ENCODE data around the gene PID1.

Gene PID1

DNA sequence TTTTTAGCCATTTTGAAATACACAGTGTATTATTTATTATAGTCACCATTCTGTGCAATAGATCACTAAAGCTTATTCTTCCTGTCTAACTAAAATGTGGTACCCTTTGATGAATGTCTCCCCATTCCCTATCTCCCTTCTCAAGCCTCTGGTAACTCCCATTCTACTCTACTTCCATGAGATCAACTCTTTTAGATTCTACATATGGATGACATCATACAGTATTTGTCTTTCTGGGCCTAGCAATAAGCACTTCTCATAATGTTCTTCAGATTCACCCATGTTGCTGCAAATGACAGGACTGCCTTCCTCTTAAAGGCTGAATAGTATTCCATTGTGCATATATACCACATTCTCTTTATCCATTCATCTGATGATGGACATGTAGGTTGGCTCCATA lies 210.9 kb downstream of the PID1 start:
- no peak for DNase-seq

DNA sequence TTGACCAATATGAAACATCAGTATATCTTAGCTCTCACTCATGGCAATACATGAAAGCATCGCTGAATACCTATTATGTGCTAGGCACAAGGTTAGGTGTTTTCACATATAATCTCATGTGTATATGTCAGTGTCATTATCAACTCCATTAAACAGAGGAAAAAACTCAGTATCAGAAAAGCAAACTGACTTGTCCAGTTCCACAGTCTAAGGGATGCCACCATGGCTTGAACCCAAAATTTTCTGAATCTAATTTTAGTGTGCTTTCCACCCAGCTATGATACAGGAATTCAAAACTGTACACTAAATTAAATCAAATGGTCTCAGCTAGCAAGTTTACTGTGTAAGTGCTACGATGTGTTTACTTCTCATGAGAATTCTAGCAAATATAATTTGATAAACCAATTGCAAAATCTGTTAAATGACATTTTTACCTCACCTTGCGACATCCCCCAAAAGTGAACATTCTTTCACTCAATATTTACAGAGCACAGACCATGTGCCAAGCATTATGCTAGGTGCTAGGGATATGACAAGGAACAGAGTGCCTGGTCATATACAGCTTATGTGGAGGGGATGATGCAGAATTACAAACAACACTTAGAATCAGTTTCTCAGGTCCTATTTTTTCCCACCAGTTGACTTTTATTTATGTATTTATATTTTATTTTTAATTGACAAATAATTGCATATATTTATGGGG lies 211.6 kb downstream of the PID1 start:
- DNase-seq, result no peak

DNA sequence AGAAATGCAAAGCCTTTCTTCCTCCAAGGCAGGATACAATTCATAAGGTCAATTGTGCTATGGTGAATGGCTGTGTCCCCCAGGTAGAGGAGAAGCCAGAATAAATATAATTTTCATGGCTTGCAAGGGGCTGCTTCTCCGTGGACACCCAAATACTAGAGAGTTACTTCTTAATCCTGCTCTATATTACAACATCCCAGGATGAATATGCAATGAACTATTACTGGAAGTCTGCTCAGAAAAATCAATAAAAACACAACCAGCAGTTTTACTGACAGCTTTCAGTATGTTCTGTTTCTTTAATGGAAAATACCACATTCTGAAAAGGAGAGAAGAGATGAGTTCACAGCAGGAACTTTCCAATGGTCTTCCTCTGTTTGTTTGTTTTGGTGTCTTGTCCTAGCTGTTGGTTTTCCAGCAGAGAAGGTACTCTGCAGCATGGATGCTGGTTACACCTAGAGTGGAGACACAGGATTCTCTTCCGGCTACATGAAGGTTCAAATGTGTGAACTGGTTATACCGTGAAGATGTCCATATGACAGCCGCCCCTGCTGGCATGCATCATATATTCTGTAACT lies 213.0 kb downstream of the PID1 start:
- no peak for DNase-seq

DNA sequence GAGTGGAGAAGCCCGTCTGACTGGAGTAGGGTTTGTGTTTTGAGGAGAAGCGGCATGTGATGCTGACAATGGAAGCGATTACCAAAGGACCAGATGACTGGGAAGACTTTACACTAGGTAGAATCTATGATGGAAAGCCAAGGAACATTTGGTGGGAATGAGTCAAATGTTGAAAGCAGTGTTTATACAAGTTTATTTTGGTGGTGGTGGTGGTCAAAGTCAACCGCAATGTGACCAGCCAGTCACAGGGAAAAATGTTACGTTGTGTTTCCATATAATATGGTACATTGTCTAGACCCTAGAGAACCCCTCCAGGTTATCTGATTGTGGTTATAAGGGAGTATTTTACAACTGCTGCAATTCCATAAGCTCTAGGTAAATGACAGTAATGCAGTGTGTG lies 216.8 kb downstream of the PID1 start:
- DNase-seq, result no peak

DNA sequence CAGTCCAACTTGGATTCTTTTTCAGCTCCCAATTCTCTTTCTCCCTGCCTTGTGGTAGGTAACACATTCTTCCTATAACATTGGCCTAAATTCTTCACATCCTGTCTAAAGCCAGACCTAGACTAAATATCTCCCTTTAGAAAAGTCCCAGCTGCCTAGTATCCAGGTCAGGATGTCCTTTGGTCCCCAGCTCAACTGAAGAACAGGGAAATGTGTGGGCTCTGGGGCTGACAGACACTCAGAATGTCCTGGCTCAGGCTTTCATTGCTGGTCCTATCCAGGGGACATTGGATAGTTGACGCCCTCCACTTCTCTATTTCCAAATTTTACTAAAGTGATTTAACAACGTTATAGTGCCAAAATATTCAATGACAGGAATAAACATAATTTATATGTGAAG lies 219.3 kb downstream of the PID1 start:
- DNase-seq, result no peak

DNA sequence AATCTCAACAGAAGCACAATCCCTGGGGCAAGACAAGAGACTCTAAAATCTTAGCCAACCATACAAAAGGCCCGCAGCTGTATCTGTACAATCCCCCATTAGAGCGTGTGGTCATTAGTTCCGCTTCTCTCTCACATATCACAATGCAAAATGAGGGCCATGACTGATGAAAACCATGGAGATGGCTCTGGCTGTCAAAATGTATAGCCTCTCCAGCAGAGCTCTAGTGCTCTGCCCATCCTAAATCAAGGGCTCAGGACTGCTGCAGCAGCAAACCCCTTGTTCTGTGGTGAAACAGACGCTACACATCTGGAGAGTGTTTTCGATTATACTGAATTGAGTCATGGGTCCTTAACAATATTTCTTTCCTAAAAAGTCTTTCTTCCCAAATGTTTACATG lies 221.0 kb downstream of the PID1 start:
- DNase-seq, result no peak

DNA sequence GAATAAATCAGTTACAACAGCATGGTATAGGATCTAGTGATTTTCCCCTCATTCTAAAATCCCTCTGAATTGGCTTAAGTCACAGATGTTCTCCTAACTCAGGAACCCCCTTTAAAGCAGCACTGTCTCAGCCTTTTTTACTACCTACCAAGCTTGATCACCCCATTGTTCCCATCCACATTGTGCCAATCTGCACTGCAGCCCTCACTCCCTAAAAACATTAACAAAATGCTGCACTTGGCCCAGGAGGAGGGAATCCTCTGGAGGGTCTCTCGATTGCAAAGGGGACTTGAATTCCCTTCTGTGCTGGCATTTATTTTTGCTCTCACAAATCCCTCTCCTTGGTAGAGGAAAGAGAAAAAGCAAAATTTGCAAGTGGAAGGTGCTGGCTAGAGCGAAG lies 223.0 kb downstream of the PID1 start:
- no peak for DNase-seq

DNA sequence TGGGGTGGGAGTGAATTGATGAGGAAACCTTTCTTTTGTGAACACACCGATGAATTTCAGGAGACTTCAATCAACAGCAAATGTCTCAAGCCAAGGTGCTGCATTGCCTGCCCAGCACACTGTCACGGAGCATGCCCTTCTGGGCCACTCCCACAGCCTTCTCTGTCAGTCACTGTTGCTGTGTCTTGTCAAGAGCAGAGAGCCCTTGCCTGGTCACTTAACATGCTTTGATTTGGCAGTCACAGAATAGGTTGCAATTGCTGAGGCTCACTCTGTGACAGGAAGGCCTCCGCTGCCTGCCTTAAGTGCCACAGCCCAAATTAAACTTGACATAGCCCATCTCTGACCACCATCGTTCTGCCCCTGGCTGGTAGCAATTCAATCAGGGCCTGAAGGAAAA lies 225.4 kb downstream of the PID1 start:
- DNase-seq, result no peak

DNA sequence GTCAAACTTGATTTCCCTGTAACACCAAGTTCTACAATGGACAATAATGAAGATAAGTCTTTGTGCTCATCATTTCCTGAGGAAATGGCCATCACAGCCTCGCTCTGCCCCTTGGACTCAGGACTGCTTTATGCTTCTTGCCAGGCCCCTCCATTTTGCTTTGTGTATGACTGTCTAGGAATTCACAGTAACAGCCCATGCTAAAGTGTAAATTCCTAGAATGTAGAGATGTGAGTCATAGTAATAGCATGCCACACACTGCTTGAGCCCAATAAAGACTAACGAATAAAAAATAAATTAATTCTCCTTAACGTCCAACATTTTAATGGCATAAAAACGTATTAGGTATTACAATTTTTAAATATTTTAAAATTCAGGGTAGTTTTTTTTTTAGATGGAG lies 226.5 kb downstream of the PID1 start:
- no peak for DNase-seq

DNA sequence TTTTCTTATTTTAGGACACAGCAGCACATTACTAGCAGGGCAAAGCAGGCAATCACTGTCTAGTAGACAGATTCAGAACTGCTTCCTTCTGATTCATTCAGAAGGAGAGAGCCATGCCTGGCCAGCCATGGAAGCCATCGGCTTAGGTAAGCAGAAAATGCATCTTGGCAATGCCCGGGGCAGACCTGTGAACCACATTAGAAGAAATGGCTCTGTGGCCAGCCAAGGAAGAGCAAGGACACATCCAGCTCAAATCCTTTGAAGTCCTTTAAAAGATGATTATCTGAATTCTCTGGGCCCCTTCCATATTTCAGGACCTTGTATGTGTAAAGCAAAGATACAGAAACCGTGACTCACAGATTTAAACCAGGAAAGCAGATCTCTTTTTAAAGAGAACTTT lies 227.4 kb downstream of the PID1 start:
- no peak for DNase-seq

DNA sequence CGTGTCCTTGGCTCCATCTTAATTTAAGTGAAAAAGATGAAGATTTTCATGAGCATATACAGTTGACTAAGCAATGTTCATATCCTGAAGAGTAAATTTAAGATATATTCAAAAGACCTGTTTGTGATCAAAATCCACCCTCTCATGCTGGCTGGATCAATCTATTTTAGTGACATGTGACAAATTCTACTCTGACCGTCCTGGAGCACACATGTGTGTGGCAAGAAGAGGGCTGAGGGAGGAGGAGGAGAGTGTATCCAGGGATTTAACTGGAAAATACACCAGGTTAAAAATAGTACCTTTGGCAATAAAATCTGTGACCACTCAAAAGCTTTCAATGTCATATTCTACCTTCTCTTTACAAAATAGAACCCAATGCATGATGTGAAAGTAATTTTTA lies 228.7 kb downstream of the PID1 start:
- DNase-seq, result no peak

DNA sequence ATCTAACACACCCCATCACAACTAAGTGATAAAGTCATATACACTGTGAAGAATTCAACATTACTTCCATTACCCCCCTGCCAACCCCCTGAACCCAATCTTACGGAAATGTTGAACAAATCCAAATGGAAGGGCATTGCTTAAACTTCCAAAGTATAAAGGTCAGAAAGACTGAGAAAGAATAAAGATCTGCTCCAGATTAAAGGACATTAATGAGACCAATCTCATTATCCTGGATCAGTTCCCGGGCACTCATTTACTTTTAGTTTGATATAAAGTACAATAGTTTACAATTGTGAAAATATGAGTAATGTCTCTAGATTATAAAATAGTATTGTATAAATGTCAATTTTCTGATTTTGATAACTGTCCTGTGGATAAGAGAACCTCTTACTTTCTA lies 229.4 kb downstream of the PID1 start:
- DNase-seq, result no peak

DNA sequence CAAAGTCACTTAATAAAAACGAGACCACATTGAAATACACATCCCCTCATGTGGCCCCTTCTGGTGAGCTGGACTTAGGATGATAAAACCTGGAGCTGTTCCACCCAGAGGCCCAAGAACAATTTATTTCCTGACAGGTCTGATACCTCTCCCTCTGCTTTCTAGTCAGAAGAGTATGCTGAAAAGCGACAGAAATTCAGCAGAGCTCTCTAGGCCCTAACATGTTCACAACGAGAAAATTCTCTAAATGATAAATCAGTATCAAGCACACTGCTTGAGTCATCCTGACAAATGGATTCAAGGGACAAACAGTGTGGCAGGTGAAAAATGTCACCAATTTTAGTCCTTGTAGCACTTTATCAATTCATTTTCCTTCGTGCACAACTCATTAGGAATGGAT lies 233.5 kb downstream of the PID1 start:
- DNase-seq, result no peak

DNA sequence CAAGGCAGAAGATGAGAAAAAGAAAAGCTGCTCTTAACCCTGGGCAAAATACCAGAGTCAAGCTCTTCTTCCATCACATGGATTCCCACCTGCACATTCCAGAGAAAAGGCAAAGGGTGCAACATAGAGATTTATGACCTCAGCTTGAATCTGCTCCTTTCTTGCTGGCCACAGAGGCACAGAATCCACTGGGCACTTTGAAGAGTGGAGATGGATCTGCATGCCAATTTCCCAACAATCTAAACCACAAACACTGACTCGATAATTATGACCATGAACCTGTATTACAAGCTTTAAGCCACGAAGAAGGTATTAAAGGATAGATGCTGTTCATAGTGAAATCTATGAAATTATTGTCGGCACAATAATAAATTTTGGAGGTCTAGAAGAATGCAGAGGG lies 237.3 kb downstream of the PID1 start:
- no peak for DNase-seq

DNA sequence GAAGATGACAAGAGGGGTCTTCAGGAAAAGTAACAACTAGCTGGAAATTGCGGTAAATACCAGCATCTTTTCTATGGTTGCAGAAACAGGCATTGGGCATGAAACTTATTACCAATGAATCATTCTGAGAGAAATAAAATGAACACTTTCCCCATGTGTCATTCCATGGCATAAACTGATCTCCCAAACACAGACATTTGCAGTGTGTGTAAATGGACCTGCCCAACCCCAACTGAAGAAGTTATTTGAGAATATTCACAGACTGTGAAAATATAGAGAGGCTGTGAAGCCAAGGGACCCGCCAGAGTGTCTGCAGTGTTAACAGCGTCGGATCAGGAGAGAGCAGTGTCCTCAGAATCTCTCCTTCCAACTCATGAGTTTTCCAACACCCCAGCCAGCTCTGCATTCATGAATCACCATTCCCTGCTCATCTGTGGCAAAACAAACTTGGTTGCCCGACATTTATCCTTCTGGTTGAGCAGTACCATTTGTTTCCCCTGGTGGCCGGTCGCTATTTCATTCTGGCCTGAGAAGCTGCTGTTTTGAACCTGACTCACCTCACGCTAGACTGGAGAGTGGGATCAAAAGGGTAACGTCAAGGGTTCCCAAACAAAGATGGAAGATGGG lies 238.4 kb downstream of the PID1 start:
- DNase-seq, result no peak

DNA sequence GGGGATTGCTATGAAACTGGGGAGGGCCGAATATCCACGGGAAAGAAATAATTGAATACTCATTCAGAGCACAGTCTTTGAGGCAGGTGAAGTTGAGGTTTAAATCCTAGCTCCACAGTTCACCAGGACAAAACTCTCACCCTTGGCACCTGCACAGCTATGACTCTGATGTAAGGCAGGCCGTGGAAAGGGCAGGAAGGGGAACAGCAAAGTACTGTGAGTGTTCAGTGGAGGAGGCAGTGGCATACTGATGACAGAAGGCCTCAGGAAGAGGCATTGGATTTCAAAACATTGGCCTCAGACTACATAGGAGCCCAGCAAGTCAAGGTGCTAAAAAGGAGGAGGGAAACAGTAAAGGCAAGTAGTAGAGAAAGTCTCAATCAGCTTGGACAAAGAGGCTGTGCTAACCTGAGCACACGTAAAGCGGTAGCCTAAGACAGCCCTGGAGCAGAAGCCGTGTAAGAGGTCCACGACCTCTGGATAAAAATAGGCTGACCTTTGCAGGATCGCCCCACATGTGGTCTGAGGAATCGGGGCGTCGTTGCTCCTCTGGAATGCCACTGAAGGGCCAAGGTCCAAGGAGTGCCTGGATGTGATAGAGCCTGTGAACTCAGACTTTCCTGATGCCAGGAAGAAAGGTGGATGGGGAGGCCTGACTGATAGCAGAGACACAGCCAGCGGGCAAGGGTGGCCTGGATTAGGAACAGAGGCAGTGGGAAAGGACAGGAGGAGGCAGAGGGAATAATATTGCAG lies 243.6 kb downstream of the PID1 start:
- no peak for DNase-seq

DNA sequence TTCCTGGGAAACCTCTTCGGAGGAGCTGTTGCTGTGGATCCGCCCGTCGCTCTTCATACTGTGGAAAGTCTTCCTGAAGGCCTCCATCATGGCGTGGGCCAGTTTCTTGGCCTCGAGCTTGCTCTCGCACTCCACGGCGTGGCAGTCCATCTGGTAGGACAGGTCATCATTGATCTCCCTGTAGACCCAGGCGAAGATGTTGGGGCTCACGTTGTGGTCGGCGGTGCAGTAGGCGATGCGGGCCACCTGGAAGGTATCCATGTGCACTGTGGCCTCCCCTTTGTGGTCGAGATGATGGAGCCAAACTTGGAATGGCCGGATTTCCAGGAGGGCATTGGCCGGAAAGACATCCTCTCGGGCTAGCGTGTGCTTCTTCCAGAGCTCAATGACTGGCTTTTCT lies 245.4 kb downstream of the PID1 start:
- DNase-seq, result no peak

DNA sequence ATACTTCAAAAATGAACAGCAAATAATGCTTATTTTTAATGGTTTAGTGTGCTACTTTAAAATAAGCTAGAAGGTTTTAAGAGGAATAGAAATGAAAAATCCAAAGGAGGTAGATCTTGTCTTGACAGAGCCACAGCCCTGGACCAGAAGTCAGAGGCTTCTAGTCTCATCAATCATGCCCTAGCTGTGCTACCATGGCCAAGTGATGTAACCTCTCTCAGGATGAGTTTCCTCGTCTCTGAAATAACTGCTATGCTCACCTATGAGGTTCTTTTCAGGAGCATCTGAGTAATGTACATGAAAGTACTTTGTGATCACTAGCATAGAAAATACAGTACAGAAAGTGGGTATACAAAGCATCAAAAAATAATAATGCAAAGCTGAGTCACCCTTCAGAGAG lies 248.4 kb downstream of the PID1 start:
- DNase-seq, result no peak

DNA sequence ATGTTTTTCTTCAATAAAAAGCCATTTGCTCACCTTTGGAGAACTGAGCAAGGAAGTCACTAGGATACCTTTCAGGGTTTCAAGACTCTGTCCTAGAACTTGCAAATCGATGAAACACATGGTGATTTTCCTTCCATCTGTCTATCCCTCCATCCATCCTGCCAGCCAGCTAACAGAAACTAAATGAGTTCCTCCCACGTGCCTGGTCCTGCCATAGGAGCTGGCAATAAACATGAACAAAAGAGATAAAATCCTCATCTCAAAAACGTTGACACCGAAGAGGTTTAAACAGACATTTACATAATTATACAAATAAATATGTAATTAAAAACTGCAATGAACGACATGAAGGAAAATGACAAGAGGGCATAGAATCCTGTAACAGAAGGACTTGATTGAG lies 249.0 kb downstream of the PID1 start:
- DNase-seq, result no peak

DNA sequence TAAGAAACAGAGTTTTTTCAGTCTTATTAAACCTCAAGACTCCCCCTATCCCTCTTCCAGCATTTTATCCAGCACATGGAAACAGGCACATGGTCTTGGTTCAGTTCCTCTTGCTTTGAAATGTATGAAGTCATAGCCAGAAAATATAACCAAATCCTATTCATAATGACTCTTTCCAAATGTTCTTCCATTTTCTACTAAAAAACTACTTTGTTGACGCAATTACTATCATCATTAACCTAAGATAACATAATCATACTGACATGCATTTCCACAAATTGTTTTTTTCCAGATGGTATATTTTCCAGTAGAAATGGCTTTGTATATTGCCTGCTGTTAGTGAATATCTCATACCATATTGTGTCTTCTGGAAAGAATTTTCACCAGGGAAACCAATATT lies 261.3 kb downstream of the PID1 start:
- no peak for DNase-seq

DNA sequence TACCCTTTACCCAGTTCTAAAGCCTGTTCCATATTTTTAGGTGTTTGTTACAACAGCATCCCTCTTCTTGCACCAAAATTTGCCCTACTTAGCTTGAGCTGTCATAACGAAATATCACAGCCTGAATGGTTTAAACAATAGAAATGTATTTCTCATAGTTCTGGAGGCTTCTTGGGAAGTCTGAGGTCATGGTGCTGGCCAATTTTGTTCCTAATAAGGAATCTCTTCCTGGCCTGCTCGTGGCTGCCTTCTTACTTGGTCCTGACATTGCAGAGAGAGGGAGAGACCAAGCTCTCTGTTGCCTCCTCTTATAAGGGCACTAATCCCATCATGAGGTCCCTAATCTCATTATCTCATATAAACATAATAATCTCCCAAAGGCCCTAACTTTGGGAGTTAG lies 267.8 kb downstream of the PID1 start:
- DNase-seq, result no peak

DNA sequence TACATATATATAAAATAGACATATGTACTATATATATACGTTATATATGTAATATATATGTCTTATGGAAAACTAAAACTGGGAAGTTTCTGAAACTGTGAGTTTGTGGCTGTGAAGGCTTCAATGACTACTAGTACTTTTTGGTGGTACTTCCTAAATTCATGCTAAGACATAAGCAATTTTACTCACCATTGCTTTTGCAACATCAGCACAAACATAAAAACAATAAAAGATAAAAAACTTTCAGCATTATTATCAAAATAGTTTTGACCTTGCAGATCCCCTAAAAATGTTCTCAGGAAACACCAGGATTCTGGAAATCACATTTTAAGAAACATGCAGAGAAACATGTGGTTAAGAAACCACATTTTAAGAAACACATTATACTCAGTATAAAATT lies 269.9 kb downstream of the PID1 start:
- DNase-seq, result no peak

DNA sequence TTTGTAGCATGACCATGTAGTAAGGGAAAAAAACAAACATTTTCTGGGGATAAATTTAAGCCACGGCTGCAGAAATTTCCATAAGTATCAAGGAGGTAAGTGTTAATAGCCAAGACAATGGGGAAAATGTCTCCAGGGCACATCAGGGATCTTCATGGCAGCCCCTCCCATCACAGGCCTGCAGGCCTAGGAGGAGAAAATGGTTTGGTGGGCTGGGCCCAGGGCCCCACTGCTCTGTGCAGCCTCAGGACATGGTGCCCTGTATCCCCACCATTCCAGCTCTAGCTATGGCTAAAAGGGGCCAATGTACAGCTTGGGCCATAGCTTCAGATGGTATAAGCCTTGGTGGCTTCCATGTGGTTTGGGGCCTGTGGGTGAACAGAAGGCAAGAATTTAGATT lies 271.8 kb downstream of the PID1 start:
- DNase-seq, result no peak

DNA sequence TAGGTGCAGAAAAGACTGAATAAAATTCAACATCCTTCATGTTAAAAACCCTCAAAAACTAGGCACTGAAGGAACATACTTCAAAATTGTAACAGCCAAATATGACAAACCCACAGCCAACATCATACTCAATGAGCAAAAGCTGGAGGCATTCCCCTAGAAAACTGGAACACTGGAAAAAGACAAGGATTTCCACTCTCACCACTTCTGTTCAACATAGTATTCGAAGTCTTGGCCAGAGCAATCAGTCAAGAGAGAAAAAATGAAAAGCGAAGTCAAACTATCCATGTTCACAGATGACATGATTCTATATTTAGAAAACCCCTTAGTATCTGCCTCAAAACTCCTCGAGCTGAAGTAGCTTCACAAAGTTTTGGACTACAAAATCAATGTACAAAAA lies 282.3 kb downstream of the PID1 start:
- DNase-seq, result no peak

Data from inflammatory macrophage treated with lipopolysaccharide for 1 hour (primary cell).